Esophagus muscularis mucosa (tissue), 4 donors: ENCODE data around the gene LXN. TPM values are rescaled to one million over a fixed set of nuclear protein-coding genes. Genes with fewer than 3 reads are reported as not detected.

ENCODE experiments used
- DNase-seq: peaks from one replicate; pipeline ENCODE4 v3.0.0-alpha.2; 2017; ENCODE audit errors: extremely low spot score
- H3K27ac ChIP-seq, 4 donors: fragments of 200-600 bp; sonication (generic); replicated peaks in 1 of 4; 1 replicate in 3 of 4; 2 replicates in 1 of 4; pipeline ENCODE4 v1.5.1; 2016 to 2019; ENCODE audit warnings: mild to moderate bottlenecking in 1 of 4
- H3K27me3 ChIP-seq, 4 donors: fragments of 200-600 bp; sonication (generic); one replicate each; pipeline versions ENCODE4 v1.5.1 to v1.6.0; 2016 to 2019
- H3K36me3 ChIP-seq, 4 donors: fragments of 200-600 bp; sonication (generic); one replicate each; pipeline ENCODE4 v1.5.1; 2016 to 2019
- H3K4me1 ChIP-seq, 4 donors: fragments of 200-600 bp; sonication (generic); one replicate each; pipeline ENCODE4 v1.5.1; 2016 to 2019
- H3K4me3 ChIP-seq, 4 donors: fragments of 200-600 bp; sonication (generic); 1 replicate in 2 of 4; 2 replicates in 2 of 4; pipeline ENCODE4 v1.5.1; 2016 to 2019; ENCODE audit warnings: mild to moderate bottlenecking in 4 of 4, moderate library complexity in 1 of 4
- H3K9me3 ChIP-seq, 4 donors: fragments of 200-600 bp; sonication (generic); 1 replicate in 3 of 4; 2 replicates in 1 of 4; pipeline ENCODE4 v1.5.1; 2016 to 2019
- CTCF ChIP-seq, 3 experiments: fragments of 200-600 bp in 2 of 3; fragments of 450-650 bp in 1 of 3; sonication (generic) in 2 of 3; IDR thresholded peaks; one replicate each; pipeline ENCODE4 v1.5.1; 2017 to 2019; ENCODE audit warnings: antibody characterized with exemption in 3 of 3, mild to moderate bottlenecking in 2 of 3, moderate library complexity in 1 of 3
- EP300 ChIP-seq: sonication (generic); formaldehyde crosslinking; IDR thresholded peaks from one replicate; pipeline ENCODE4 v1.6.1; 2017; ENCODE audit warnings: antibody characterized with exemption
- POLR2A ChIP-seq: fragments of 450-650 bp; IDR thresholded peaks from one replicate; pipeline ENCODE4 v1.6.1; 2017; ENCODE audit warnings: antibody characterized with exemption, moderate library complexity, mild to moderate bottlenecking, low read depth
- POLR2AphosphoS5 ChIP-seq, 2 donors: sonication (generic); formaldehyde crosslinking; IDR thresholded peaks; one replicate each; pipeline ENCODE4 v1.6.1; 2017; ENCODE audit warnings: antibody characterized with exemption in 2 of 2
- WGBS: methylation state at CpG from one replicate; pipeline ENCODE4 v1.1.5; 2018; 5-methylcytosine and 5-hydroxymethylcytosine counted together
- intact Hi-C: fragments of 100-400 bp; cut with DNase I; formaldehyde crosslinking; loops from one replicate; pipeline ENCODE4 v1.15.1; 2023
- total RNA-seq, 4 donors: library from RNA; depleted of rRNA; stranded (reverse); fragments of >200 nt; gene quantifications; one replicate each; pipeline versions ENCODE4 v1.1.0 to v1.2.1, GENCODE V29; 2016

The LXN gene
- total RNA-seq, 4 donors from 2014 or later: 7.2 to 9.2 (median 7.9) TPM

- H3K27ac ChIP-seq: no peak overlapping the region
- H3K4me3 ChIP-seq: no peak overlapping the region
- DNase-seq: no peak
- TF ChIP-seq POLR2A (no peak), POLR2AphosphoS5 (IDR thresholded peaks at IDR 0.05) (no peak), CTCF (IDR thresholded peaks at IDR 0.05) (no peak), EP300 (no peak)
- WGBS: 95% methylated on average over 1 of the region's 1 CpG
- peaks cover 9 to 29% (median 23%) of the 10 kb centered on the region in 4 donors for H3K36me3 ChIP-seq
- no peaks in the 10 kb centered on the region for H3K9me3 ChIP-seq
- intact Hi-C loops: no loop called here
- H3K4me1 ChIP-seq: peaks cover 0 to 12% (median 4%) of the 10 kb centered on the region in 4 donors
- no peaks in the 10 kb centered on the region for H3K27me3 ChIP-seq
Observed at GRCh38 chr3:158703566-158703965, 31.1 kb upstream of the LXN start.

GRCh38 chr3:158702815-158703481 is 30.5 kb upstream of the LXN start:
- peaks cover 0 to 12% (median 4%) of the 10 kb centered on the region in 4 donors for H3K4me1 ChIP-seq
- WGBS: 80% methylated on average over 4 of the region's 4 CpGs

GRCh38 chr3:158701420-158702065 is 29.1 kb upstream of the LXN start:
- H3K4me1 ChIP-seq: peaks cover 0 to 14% (median 5%) of the 10 kb centered on the region in 4 donors
- WGBS: 74% methylated on average over 4 of the region's 4 CpGs
- no peak overlapping the region for H3K27ac ChIP-seq
- H3K27me3 ChIP-seq: no peaks in the 10 kb centered on the region
- peaks cover 0 to 11% (median 8%) of the 10 kb centered on the region in 4 donors for H3K36me3 ChIP-seq
- no peaks in the 10 kb centered on the region for H3K9me3 ChIP-seq
- TF ChIP-seq EP300 (no peak), POLR2A (no peak), CTCF (IDR thresholded peaks at IDR 0.05) (no peak), POLR2AphosphoS5 (IDR thresholded peaks at IDR 0.05) (no peak)
- no peak for DNase-seq
- no peak overlapping the region for H3K4me3 ChIP-seq
- intact Hi-C loops: no loop called here

More at GRCh38 chr3:158702815-158703481, 30.5 kb upstream of the LXN start:
- H3K9me3 ChIP-seq: no peaks in the 10 kb centered on the region
- no peak overlapping the region for H3K27ac ChIP-seq
- no peak overlapping the region for H3K4me3 ChIP-seq
- no peak for TF ChIP-seq EP300
- no peak for TF ChIP-seq CTCF (IDR thresholded peaks at IDR 0.05)
- TF ChIP-seq POLR2A: no peak
- TF ChIP-seq POLR2AphosphoS5 (IDR thresholded peaks at IDR 0.05): no peak
- H3K27me3 ChIP-seq: no peaks in the 10 kb centered on the region
- H3K36me3 ChIP-seq: peaks cover 2 to 23% (median 17%) of the 10 kb centered on the region in 4 donors
- intact Hi-C loops: no loop called here
- no peak for DNase-seq

- Histone ChIP-seq H3K4me1 (peaks cover 0 to 19% (median 7%) of the 10 kb centered on the region in 4 donors), H3K36me3 (peaks cover 0 to 10% (median 8%) of the 10 kb centered on the region in 4 donors), H3K27ac (no peak overlapping the region), H3K27me3 (no peaks in the 10 kb centered on the region), H3K9me3 (no peaks in the 10 kb centered on the region), H3K4me3 (no peak overlapping the region)
- DNase-seq: no peak
- intact Hi-C loops: no loop called here
- TF ChIP-seq CTCF (IDR thresholded peaks at IDR 0.05): no peak
- TF ChIP-seq POLR2AphosphoS5 (IDR thresholded peaks at IDR 0.05): no peak
- TF ChIP-seq EP300: no peak
- no peak for TF ChIP-seq POLR2A
Observed at GRCh38 chr3:158700559-158700958, 28.1 kb upstream of the LXN start.
